Natural killer cell (primary cell): ENCODE results near the gene BTNL3. TPM values are rescaled to one million over a fixed set of nuclear protein-coding genes. Genes with fewer than 3 reads are reported as not detected.

ENCODE experiments used
- ATAC-seq, 3 donors: fragments of 150-1000 bp in 2 of 3; fragments of 200-7000 bp in 1 of 3; cut with Tn5 transposase; 1 replicate in 1 of 3; 2 replicates in 2 of 3; pipeline ENCODE4 v1.10.0; 2021; ENCODE audit warnings: mild to moderate bottlenecking in 2 of 3, moderate library complexity in 2 of 3
- DNase-seq, 2 donors: peaks; one replicate each; pipeline versions ENCODE4 v3.0.0 to v3.0.0-alpha.2; 2013 to 2021; ENCODE audit warnings: mixed read lengths in 1 of 2
- H3K27ac ChIP-seq: one replicate; pipeline ENCODE4 v1.5.1; 2013; ENCODE audit warnings: mild to moderate bottlenecking, low read length
- H3K27me3 ChIP-seq: one replicate; pipeline ENCODE4 v1.6.1; 2013; ENCODE audit warnings: low read length; ENCODE audit not compliant: control insufficient read depth, insufficient read depth
- H3K36me3 ChIP-seq: one replicate; pipeline ENCODE4 v1.6.1; 2013; ENCODE audit warnings: low read length; ENCODE audit not compliant: control insufficient read depth, insufficient read depth
- H3K4me1 ChIP-seq: one replicate; pipeline ENCODE4 v1.6.1; 2013; ENCODE audit warnings: low read length; ENCODE audit not compliant: control insufficient read depth, insufficient read depth
- H3K4me3 ChIP-seq: one replicate; pipeline ENCODE4 v1.5.1; 2013; ENCODE audit warnings: low read length
- H3K9me3 ChIP-seq: one replicate; pipeline ENCODE4 v1.6.1; 2013; ENCODE audit warnings: low read length; ENCODE audit not compliant: control insufficient read depth, insufficient read depth
- H3K27ac Mint-ChIP-seq, 2 donors: one replicate each; pipeline ENCODE4 v1.8.0; 2022; ENCODE audit warnings: mild to moderate bottlenecking in 2 of 2, mixed read lengths in 2 of 2, moderate library complexity in 1 of 2
- H3K27me3 Mint-ChIP-seq, 2 donors: one replicate each; pipeline ENCODE4 v1.8.0; 2022; ENCODE audit warnings: low read depth in 2 of 2, mixed read lengths in 2 of 2
- H3K36me3 Mint-ChIP-seq: one replicate; pipeline ENCODE4 v1.8.0; 2022; ENCODE audit warnings: mixed read lengths
- H3K4me1 Mint-ChIP-seq, 2 donors: one replicate each; pipeline ENCODE4 v1.8.0; 2022; ENCODE audit warnings: mixed read lengths in 2 of 2
- H3K4me3 Mint-ChIP-seq: one replicate; pipeline ENCODE4 v1.8.0; 2022; ENCODE audit warnings: mild to moderate bottlenecking, moderate library complexity, mixed read lengths
- H3K9me3 Mint-ChIP-seq, 2 donors: one replicate each; pipeline ENCODE4 v1.8.0; 2022; ENCODE audit warnings: mixed read lengths in 2 of 2
- WGBS: methylation state at CpG from one replicate; pipeline ENCODE4 v1.1.7; 2013; ENCODE audit warnings: missing lambda C conversion rate; ENCODE audit not compliant: insufficient coverage; 5-methylcytosine and 5-hydroxymethylcytosine counted together
- intact Hi-C: fragments of 100-400 bp; cut with micrococcal nuclease; formaldehyde crosslinking; loops from one replicate; pipeline ENCODE4 v1.14.2; 2022
- total RNA-seq, 4 donors: library from RNA; stranded (reverse); fragments of 120-200 nt in 1 of 4; gene quantifications; one replicate each; pipeline versions ENCODE4 v1.2.3 to v1.2.4, GENCODE V29; 2013 to 2022
- TF ChIP-seq, protein P1 (sequence below): fragments of 200-600 bp; IDR thresholded peaks from one replicate; pipeline ENCODE4 v1.8.0; 2022; ENCODE audit warnings: antibody characterized with exemption

The BTNL3 gene
- total RNA-seq, 3 donors from 2014 or later (not counting 1 experiment from before 2014, with no cell fraction given), result not detected

DNA sequence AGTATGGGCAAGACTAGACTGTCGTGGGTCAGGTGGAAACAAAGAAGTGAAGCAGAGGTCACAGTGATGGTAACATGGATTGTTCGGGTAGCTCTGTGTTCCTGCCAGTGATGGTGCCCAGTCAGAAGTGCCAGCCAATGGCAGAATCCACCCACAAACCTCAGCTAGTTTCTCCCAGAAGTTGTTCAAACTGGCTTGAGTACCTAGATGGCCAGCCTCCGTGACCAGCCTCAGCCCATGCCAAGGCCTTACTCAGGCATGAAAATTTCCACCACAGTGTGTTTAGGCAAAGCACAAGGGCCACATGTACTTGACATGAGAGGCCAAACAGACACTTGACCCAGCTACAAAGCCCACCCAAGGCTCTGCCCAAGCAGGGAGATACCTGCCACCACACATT lies 32.0 kb downstream of the BTNL3 start:
- DNase-seq (no peak), ATAC-seq (no peak)
- H3K4me1 ChIP-seq, result no peaks in the 10 kb centered on the region
- intact Hi-C loops, result no loop called here
- H3K9me3 ChIP-seq, result peaks cover 8% of the 10 kb centered on the region
- peaks cover 3% of the 10 kb centered on the region for H3K27me3 ChIP-seq
- H3K4me3 Mint-ChIP-seq, result no peak overlapping the region
- H3K27ac Mint-ChIP-seq, result no peak overlapping the region
- 91% methylated on average over 3 of the region's 3 CpGs for WGBS
- peaks cover 4 to 9% of the 10 kb centered on the region in 2 donors for H3K9me3 Mint-ChIP-seq
- H3K36me3 Mint-ChIP-seq, result peaks cover 9% of the 10 kb centered on the region
- no peak overlapping the region for H3K4me3 ChIP-seq
- H3K27me3 Mint-ChIP-seq, result peaks cover 21 to 23% of the 10 kb centered on the region in 2 donors
- TF ChIP-seq, protein P1, sequence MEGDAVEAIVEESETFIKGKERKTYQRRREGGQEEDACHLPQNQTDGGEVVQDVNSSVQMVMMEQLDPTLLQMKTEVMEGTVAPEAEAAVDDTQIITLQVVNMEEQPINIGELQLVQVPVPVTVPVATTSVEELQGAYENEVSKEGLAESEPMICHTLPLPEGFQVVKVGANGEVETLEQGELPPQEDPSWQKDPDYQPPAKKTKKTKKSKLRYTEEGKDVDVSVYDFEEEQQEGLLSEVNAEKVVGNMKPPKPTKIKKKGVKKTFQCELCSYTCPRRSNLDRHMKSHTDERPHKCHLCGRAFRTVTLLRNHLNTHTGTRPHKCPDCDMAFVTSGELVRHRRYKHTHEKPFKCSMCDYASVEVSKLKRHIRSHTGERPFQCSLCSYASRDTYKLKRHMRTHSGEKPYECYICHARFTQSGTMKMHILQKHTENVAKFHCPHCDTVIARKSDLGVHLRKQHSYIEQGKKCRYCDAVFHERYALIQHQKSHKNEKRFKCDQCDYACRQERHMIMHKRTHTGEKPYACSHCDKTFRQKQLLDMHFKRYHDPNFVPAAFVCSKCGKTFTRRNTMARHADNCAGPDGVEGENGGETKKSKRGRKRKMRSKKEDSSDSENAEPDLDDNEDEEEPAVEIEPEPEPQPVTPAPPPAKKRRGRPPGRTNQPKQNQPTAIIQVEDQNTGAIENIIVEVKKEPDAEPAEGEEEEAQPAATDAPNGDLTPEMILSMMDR, result no peak
- H3K36me3 ChIP-seq, result no peaks in the 10 kb centered on the region
- no peaks in the 10 kb centered on the region for H3K4me1 Mint-ChIP-seq
- H3K27ac ChIP-seq, result no peak overlapping the region

DNA sequence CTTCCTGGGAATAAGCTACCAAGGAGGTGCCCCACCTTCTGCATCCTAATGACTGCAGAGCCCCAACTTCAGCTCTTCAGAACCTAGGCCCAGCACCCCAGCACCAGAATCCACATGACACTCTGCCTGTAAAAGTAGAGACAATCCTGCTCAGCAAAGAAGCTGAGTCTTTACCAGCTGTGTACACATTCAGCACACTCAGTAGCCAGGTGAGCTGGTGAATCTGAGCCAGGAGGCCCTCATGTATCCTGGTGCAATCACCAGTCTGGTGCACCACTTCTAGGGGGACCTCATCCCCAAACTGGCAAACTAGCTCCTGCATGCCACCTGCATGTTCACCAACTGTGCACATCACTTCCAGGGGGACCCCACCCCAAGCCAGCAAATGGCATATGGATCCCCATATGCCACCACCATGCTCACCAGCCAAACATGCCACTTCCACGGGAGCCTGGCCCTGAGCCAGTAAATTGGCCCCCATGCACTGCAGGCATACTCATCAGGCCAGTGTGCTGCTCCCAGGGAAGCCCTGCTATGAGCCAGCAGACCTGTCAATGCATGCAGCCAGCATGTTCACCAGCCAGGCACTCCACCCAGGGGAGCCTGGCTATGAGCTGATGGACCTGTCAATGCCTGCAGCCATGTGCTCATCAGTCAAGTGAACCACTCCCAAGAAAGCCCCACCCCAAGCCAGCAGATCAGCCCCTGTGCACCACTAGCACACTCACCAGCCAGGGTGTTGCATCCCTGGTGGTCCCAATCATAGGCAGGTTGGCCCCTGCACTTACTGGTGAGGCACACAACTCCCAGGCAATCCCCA lies 35.8 kb downstream of the BTNL3 start:
- Mint-ChIP-seq H3K36me3 (peaks cover 9% of the 10 kb centered on the region), H3K9me3 (peaks cover 3 to 9% of the 10 kb centered on the region in 2 donors), H3K4me1 (no peaks in the 10 kb centered on the region), H3K27me3 (peaks cover 16 to 20% of the 10 kb centered on the region in 2 donors), H3K4me3 (no peak overlapping the region), H3K27ac (no peak overlapping the region)
- Histone ChIP-seq H3K27me3 (peaks cover 3% of the 10 kb centered on the region), H3K27ac (no peak overlapping the region), H3K4me1 (no peaks in the 10 kb centered on the region), H3K36me3 (no peaks in the 10 kb centered on the region), H3K4me3 (no peak overlapping the region), H3K9me3 (peaks cover 8% of the 10 kb centered on the region)
- no peak for DNase-seq
- TF ChIP-seq, protein P1, result no peak
- intact Hi-C loops, result no loop called here
- no peak for ATAC-seq
- 77% methylated on average over 1 of the region's 1 CpG for WGBS

DNA sequence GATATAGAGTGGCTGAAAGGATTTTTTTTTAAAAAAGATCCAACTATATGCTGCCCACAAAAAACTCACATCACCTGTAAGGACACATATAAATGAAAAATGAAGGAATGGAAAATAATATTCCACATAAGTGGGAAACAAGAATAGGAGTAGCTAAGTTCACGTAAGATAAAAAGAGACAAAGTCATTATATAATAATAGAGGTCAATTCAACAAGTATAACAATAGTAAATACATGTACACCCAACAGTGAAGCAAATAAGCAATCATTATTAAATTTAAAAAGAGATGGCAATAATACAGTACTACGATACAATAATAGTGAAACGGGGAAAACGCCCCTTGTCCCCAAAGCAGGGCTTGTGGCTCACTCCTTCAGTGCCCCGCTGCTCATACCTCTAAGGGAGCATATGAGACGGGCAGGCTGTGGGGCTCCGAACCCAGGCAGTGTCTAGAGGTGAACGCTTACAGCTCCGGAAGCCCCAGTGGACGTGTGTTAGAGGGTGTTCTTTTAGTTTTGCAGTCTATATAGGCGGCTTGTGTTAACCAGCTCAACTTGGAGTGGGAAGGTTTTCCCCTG lies 38.9 kb downstream of the BTNL3 start:
- H3K4me1 ChIP-seq, result no peaks in the 10 kb centered on the region
- H3K27me3 ChIP-seq, result peaks cover 3% of the 10 kb centered on the region
- peaks cover 2 to 3% of the 10 kb centered on the region in 2 donors for H3K9me3 Mint-ChIP-seq
- H3K4me3 Mint-ChIP-seq, result no peak overlapping the region
- H3K27me3 Mint-ChIP-seq, result peaks cover 20 to 24% of the 10 kb centered on the region in 2 donors
- TF ChIP-seq, protein P1, result no peak
- intact Hi-C loops, result no loop called here
- H3K27ac ChIP-seq, result no peak overlapping the region
- H3K4me3 ChIP-seq, result no peak overlapping the region
- ATAC-seq (no peak), DNase-seq (no peak)
- no peaks in the 10 kb centered on the region for H3K36me3 ChIP-seq
- no peaks in the 10 kb centered on the region for H3K36me3 Mint-ChIP-seq
- no peaks in the 10 kb centered on the region for H3K4me1 Mint-ChIP-seq
- peaks cover 3% of the 10 kb centered on the region for H3K9me3 ChIP-seq
- H3K27ac Mint-ChIP-seq, result no peak overlapping the region
- 88% methylated on average over 10 of the region's 11 CpGs for WGBS
